ENCODE results near the gene SPATA3. TPM values are rescaled to one million over a fixed set of nuclear protein-coding genes. Genes with fewer than 3 reads are reported as not detected.
A peak's percentile ranks its signal among the peaks of the same experiment; 100 is the strongest.

The SPATA3 gene
- total RNA-seq, 1 experiment from 2014 or later: not detected

- TF ChIP-seq, protein P1, sequence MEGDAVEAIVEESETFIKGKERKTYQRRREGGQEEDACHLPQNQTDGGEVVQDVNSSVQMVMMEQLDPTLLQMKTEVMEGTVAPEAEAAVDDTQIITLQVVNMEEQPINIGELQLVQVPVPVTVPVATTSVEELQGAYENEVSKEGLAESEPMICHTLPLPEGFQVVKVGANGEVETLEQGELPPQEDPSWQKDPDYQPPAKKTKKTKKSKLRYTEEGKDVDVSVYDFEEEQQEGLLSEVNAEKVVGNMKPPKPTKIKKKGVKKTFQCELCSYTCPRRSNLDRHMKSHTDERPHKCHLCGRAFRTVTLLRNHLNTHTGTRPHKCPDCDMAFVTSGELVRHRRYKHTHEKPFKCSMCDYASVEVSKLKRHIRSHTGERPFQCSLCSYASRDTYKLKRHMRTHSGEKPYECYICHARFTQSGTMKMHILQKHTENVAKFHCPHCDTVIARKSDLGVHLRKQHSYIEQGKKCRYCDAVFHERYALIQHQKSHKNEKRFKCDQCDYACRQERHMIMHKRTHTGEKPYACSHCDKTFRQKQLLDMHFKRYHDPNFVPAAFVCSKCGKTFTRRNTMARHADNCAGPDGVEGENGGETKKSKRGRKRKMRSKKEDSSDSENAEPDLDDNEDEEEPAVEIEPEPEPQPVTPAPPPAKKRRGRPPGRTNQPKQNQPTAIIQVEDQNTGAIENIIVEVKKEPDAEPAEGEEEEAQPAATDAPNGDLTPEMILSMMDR (IDR thresholded peaks at IDR 0.05; ENCODE audit: insufficient read depth in 1 of 2, low read depth in 1 of 2, low read length in 1 of 2, severe bottlenecking in 1 of 2, unreplicated experiment in 1 of 2): no peak
- no peaks in the 10 kb centered on the region; the same call in 1 of the 2 replicates for H3K36me3 ChIP-seq (ENCODE audit: control insufficient read depth, insufficient read depth, low read length)
- Mint-ChIP-seq H3K9me3 (ENCODE audit: unreplicated experiment) (no peaks in the 10 kb centered on the region), H3K4me1 (ENCODE audit: low read depth, unreplicated experiment) (peaks cover 12% of the 10 kb centered on the region), H3K4me3 (ENCODE audit: unreplicated experiment) (peak overlapping the region; percentile 93), H3K27ac (ENCODE audit: unreplicated experiment) (peak overlapping the region; percentile 99), H3K27me3 (ENCODE audit: insufficient read depth, unreplicated experiment) (no peaks in the 10 kb centered on the region), H3K36me3 (ENCODE audit: insufficient read depth, unreplicated experiment) (peaks cover 36% of the 10 kb centered on the region)
- H3K4me1 ChIP-seq: peaks cover 9% of the 10 kb centered on the region
- peak overlapping the region; percentile 92 for H3K4me3 ChIP-seq (ENCODE audit: low read depth, low read length)
- no peak for DNase-seq
- POLR2A ChIA-PET: no interaction called here
- H3K9me3 ChIP-seq: no peaks in the 10 kb centered on the region
- CTCF ChIA-PET: interaction anchor here (1.2 kb wide), 1 partner anchor 70 kb away, joined by 6 read pairs; no protein-coding TSS in a partner anchor
- BruUV-seq (replicated peaks): no TSS peak
- intact Hi-C loops (cut with micrococcal nuclease; ENCODE audit: unreplicated experiment): no loop called here
- no peaks in the 10 kb centered on the region for H3K27me3 ChIP-seq (replicated peaks; ENCODE audit: control insufficient read depth, insufficient read depth, low read length)
These were observed 61.7 kb downstream of the SPATA3 start for GRCh38 chr2:231057590-231057989.

Other genes starting within 250 kb of the SPATA3 start
- 135 and 136 TPM in 2 replicates for gene ITM2C, start 131.2 kb upstream of the SPATA3 start, total RNA-seq (2022)
- gene GPR55, start 70.9 kb upstream of the SPATA3 start, total RNA-seq (2022): not detected in 2 replicates
- 90.5 and 105 TPM in 2 replicates for gene C2orf72, start 41.4 kb downstream of the SPATA3 start, total RNA-seq (2022)
- gene PSMD1, start 60.7 kb downstream of the SPATA3 start, total RNA-seq (2022): 120 and 126 TPM in 2 replicates
- gene HTR2B, start 128.9 kb downstream of the SPATA3 start, total RNA-seq (2022): not detected in 2 replicates
- gene ARMC9, start 202.5 kb downstream of the SPATA3 start, total RNA-seq (2022): 3.3 and 5.2 TPM in 2 replicates

Data from Caco-2 (cell line).